Activated T-helper 1 cell treated with anti-CD3 and anti-CD28 coated beads, Interleukin-2, amount 50 U/mL, for 16 hours (primary cell): ENCODE data around the gene SVOPL.

Experiments used
- DNase-seq, 2 donors: peaks; one replicate each; pipeline ENCODE4 v3.0.0-alpha.2; 2020; ENCODE audit warnings: low read depth in 1 of 2, low spot score in 1 of 2

SVOPL gene

GRCh38 chr7:138662076-138662990, 38.8 kb downstream of the SVOPL start:
- no peak for DNase-seq

GRCh38 chr7:138661069-138661635, 40.0 kb downstream of the SVOPL start:
- no peak for DNase-seq

GRCh38 chr7:138658889-138659288, 42.3 kb downstream of the SVOPL start:
- no peak for DNase-seq

- DNase-seq = no peak
Measured at GRCh38 chr7:138657854-138658386, 43.2 kb downstream of the SVOPL start.

- no peak for DNase-seq
Measured at GRCh38 chr7:138656952-138657351, 44.2 kb downstream of the SVOPL start.

GRCh38 chr7:138654616-138655015, 46.5 kb downstream of the SVOPL start:
- no peak for DNase-seq

GRCh38 chr7:138649506-138649905, 51.7 kb downstream of the SVOPL start:
- no peak for DNase-seq

- no peak for DNase-seq
Measured at GRCh38 chr7:138645284-138645683, 55.9 kb downstream of the SVOPL start.

GRCh38 chr7:138632826-138633602, 68.1 kb downstream of the SVOPL start:
- no peak for DNase-seq

GRCh38 chr7:138632384-138632783, 68.8 kb downstream of the SVOPL start:
- DNase-seq = no peak

GRCh38 chr7:138630059-138630610, 71.0 kb downstream of the SVOPL start:
- DNase-seq = no peak

- DNase-seq = no peak
Measured at GRCh38 chr7:138627361-138627760, 73.8 kb downstream of the SVOPL start.

- no peak for DNase-seq
Measured at GRCh38 chr7:138626846-138627245, 74.3 kb downstream of the SVOPL start.

GRCh38 chr7:138625849-138626230, 75.3 kb downstream of the SVOPL start:
- DNase-seq = no peak

GRCh38 chr7:138625084-138625848, 75.9 kb downstream of the SVOPL start:
- no peak for DNase-seq

GRCh38 chr7:138622841-138623240, 78.3 kb downstream of the SVOPL start:
- no peak for DNase-seq

GRCh38 chr7:138618933-138619332, 82.2 kb downstream of the SVOPL start:
- no peak for DNase-seq

- no peak for DNase-seq
Measured at GRCh38 chr7:138618506-138618905, 82.7 kb downstream of the SVOPL start.

GRCh38 chr7:138616085-138616484, 85.1 kb downstream of the SVOPL start:
- no peak for DNase-seq

GRCh38 chr7:138613630-138614029, 87.5 kb downstream of the SVOPL start:
- DNase-seq = no peak
